Activated CD8-positive, alpha-beta memory T cell treated with anti-CD3 and anti-CD28 coated beads, Interleukin-2, amount 50 U/mL, for 1 hour (primary cell): ENCODE data around the gene CRABP1.
"Not testable (repeated sequence)": the region's sequence is repeated elsewhere in the genome, so short reads cannot be mapped to it uniquely, and the experiment has no call there.

Source experiments
- DNase-seq: peaks from one replicate; pipeline ENCODE4 v3.0.0-alpha.2; 2020; ENCODE audit errors: extremely low read depth

The CRABP1 gene

DNA sequence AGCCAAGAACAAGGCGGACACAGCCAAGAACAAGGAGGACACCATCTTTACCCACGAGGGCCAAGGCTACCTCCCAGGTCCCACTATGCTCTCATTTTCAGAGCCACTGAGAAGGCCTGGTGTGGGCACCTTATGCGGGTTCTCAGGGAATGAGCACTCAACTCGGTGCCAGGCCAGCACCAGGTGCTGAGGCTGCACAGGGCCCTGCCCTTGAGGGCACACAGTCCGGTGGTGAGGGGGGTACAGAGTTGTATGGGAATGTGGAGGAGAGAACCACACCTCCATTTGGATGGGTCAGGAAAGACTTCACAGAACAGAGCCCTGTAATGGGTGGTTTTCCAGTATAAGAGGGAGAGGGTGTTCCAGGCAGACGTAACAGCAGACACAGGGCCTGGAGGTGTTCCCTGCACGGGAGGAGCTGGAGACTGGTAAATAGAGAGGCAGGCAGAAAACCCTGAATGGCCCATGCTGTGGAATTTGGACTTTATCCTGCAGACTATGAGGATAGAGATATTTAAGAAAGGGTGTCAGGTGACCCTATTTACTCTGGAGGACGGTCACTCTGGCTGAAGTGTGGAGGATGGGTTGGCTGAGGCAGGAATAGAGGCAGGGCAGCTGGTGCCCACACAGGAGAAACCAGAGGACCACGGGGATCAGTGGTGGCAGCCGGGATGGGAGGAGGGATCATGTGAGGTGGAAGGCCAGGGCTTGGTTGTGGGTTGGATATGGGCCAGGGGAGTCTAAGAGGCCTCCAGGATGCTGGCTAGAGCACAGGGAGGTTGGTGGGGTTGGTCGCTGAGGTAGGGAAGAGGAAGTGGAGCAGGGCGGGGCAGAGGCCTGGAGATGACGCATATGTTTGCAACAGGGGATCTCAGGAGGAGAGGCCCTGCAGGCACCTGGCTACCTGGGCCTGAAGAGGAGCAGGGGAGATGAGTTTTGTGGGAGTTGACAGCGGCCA is 34.6 kb downstream of the CRABP1 start:
- DNase-seq, result no peak

DNA sequence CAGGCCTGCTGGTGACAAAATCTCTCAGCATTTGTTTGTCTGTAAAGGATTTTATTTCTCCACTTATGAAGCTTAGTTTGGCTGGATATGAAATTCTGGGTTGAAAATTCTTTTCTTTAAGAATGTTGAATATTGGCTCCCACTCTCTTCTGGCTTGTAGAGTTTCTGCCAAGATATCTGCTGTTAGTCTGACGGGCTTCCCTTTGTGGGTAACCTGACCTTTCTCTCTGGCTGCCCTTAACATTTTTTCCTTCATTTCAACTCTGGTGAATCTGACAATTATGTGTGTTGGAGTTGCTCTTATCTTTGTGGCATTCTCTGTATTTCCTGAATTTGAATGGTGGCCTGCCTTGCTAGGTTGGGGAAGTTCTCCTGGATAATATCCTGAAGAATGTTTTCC is 40.0 kb downstream of the CRABP1 start:
- not testable (repeated sequence) for DNase-seq

DNA sequence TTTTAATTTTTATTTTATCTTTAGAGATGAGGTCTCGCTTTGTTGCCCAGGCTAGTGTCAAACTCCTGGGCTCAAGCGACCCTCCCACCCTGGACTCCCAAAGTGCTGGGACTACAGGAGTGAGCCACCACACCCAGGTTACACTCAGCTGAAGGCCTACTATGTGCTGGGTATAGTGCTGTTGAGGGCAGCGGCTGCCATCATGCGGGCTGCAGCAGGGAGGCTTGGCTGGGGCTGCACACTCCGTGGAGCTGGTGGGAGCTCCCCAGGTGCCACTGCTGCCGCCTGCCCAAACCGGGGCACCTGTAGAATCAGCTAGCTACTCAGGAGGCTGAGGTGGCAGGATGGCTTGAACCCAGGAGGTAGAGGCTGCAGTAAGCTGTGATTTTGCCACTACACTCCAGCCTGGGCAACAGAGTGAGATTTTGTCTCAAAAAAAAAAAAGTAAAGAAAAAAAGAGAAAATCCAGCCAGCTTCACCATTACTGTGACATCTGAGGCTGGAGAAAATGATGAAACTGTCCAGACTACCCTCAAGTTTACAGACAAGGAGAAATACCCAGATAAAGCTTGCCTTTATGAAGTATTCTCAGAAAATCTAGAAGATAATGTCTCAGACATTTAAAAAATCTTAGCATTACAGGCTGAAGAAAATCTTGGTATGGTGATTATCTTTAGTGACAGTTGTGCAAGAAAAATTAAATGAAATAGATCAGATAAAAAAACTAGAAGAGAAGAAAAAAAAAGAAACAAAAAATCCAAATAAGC is 42.1 kb downstream of the CRABP1 start:
- DNase-seq, result no peak

DNA sequence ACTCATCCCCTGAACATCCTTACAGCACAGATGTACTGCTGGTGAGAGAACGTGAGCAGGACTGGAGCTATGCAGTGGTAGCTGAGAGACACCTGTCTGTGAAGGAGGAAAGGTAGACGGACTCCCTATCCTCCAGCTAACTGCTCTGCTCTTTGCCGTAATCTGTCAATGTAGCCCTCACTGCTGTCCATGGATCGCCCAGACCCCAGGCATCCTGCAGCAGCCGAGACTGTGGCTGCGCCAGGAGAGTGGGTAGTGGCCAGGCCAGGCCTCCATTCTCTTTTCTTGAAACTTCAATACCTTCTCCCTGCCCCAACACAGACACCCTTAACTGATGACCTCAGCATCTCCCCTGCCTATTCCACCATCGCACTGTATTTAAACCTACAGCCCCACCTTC is 44.5 kb downstream of the CRABP1 start:
- DNase-seq, result no peak

DNA sequence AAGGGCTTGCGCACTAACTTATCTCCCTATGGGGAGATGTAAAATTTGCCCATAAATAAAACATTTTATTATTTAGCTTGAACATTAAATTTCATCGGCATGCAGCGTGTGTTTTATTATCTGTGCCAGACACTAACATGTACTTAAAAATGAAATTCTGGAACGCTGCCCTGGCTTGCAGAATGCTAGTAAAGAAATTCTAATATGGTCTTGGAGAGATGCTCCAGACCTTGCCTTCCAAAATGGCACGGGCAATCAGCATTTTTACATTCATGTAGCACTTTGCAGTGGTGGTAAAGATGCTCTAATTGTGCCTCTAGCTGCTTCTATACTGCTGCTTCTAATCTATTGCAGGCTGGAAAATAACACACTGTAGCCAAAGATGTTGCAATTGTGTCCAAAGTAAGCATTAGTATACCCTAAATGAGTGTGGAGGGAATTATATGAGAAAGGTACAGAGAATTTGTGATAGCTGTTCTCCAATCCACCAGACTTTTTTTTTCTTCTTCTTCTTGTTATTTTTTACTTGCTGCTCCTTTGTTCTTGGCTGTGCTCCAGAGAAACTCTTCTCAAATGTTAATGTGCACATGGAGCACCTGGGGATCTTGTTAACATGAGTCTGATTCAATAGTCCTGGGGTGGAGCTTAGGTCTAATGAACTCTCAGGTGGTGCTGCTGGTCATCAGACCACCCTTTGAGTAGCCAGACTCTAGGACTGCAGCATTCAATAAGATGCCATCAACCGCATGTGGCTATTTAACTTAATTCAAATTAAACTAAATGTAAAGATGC is 47.3 kb downstream of the CRABP1 start:
- no peak for DNase-seq

DNA sequence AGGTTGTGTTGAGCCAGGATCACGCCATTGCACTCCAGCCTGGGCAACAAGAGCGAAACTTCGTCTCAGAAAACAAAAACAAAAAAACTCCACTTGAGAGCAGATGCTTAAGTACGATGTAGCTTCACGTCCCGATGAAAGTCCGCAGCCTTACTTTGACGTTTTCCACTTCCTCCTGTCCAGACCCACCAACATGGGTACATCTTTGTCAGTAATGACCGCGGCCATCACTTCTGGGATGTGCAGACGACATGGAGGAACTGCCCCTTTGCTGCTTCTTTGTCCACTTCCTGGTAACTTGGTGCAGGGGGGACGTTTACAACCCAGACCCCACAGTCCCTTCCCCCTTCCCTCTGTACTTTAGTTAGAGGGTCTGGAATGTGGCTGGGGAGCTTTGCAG is 48.7 kb downstream of the CRABP1 start:
- DNase-seq, result no peak

DNA sequence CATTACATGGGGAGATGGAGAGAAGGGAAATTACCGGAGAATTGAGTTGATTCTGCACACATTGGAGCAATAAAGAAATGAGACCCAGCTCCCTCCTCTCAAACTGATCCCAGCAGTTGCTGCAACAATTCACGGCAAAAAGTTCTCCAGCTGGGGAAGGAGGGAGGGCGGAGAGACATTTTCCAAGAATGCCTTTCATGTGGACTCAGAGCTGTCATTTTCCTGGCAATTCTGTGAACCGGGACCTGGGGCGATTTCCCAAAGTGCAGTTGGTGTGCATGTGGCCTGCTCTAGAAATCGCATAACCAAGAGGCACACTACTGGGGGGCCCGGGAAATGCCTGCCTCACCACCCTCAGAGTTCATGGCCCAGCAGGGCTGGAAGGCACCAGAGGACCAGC is 49.2 kb downstream of the CRABP1 start:
- DNase-seq, result no peak

DNA sequence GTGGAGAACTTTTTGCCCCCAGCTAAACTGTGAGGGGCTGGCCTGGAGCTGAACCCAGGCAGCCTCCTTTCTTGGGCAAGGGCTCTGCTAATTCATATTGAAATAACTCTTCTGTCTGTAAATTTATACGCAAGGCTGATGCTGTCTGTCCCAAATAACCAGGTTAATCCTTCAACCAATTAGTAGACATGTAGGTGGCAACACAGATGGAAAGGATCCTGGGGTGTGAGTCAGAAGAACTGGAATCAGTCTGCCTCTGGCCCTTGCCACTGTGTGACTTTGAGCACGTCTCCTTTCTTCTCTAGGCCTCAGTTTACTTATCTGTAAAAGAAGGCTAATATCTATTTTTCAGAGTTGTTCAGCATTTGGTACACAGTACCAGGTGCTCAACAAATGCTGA is 49.6 kb downstream of the CRABP1 start:
- DNase-seq, result no peak

DNA sequence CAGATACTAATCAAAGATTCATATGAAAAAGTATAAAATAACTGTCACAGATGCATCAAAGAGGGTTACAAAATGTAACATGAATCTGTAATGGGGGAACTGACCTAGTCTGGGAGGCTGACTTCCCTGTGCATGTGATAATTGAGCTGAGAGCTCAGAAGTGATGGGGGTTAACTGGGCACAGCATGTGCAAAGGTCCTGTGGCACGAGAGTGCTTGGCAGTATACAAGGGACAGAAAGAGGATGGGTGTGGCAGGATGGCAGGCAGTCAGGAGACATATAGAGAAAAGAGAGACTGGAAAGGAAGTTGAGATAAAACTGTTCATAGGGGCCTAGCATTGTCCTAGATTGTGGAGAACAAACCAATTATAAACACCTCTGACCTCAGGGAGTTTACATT is 50.1 kb downstream of the CRABP1 start:
- DNase-seq, result no peak

DNA sequence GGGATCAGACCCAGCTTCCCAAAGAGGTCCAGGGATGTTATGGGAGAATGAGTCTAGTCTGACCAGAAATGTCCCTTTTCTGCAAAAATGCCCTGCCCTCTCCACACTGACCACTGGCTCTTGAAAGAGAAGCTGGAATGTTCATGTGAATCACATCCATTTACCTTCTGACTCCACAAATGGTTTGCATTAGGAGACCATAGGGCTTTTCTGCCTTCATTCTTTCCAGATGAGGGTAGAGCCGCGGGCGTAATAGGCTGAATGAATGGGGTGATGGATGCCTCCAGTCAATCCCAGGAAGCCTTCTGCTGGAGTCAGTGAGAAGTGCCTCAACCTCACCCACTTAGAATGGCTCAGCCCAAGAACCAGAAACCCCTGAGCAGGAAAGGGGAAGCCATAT is 50.7 kb downstream of the CRABP1 start:
- no peak for DNase-seq

DNA sequence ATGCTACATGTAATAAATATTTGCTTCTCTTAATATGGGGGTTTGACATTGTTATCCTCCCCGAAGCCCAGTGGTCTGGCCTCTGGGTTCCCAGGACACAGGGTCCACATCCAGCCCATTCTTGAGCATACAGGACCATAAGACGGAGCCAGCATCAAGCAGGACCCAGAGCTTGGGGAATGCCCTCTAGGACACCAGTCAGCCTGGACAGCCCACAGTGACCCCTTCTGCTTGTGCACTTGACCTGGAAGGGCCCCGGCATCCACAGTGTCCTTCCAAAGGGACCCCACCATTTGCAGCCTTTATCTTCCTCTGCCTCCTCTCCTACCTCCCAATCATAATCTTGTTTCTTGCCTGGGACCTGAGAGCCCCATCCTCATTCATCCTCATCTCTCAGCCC is 51.6 kb downstream of the CRABP1 start:
- no peak for DNase-seq

DNA sequence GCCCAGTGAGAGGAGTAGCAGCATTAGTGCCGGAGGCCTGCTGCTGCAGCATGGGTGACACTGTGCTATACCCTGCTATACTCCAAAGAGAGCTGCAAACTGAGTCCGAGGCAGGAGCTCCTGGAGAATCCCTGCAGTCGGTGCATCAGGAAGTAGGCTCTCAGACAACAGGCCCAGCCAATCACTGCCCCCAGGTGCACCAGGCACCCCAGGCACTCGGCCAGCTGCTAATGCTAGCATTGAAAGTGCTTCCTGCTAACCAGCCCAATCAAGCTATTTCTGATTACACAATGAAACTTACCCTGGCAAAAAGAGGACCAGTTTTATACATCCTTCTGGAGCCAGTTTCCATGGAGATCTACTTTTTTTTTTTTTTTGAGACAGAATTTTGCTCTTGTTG is 52.3 kb downstream of the CRABP1 start:
- DNase-seq, result no peak

DNA sequence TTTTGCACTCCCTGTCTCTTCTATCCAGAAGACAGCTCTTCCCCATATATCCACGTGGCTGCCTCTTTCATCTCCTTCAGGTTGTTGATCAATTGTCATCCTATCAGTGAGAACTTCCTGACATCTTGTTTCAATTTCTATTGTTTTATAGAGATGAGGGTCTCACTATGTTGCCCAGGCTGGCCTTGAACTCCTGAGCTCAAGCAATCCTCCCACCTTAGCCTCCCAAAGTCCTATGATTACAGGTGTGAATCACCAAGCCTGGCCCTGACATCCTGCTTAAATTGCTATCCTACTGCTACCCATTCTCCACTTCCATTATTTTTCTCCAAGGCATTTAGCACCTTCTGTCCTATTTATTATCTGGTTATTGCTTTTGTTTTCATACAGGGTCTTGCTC is 53.0 kb downstream of the CRABP1 start:
- DNase-seq, result no peak

DNA sequence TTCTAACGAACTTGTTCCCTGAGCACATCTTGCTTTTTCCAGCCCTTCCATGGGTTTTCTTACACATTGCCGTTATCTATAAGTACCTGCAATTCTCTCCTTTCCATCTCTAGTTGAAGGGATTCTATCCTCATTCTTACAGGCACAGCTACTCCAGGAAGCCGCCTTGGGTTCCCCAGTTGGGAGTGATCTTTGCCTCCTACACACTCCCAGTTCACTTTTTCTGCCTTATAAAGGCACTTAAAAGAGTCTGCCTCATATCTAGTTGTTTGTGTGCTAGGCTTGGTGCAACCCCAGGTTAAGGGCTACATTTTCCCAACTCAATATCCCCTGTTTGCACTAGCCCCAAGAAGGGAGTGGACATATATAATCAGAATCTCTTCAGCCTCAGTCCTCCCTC is 53.9 kb downstream of the CRABP1 start:
- no peak for DNase-seq

DNA sequence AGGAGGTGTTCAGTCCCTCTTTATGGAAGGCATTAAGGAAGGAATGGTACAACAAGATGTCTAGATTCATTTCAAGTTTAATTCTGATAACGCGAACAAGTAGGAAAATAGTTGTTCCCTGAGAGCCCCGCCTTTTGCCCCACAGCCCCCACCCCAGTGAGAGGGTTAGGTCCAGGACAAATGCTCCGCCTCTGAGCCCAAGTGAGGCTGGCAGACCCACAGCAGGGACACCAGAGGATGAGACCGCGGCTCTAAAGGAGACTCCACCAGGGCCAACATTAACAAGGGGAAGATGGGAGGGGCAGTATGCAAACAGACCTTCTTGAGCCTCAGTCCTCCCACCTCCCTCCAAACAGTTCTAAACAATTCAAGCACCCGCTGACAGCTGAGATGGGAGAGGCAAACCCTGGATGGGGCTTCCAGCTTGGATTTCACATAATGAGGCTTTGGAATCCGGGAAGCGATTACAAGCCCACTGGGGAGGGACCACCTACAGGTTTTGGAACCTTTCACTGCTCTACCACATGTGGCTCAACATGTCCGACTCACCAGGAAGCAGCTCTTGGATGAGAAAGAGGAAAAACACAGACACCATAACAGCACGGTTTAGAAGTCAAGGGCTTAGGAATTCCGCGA is 54.9 kb downstream of the CRABP1 start:
- DNase-seq, result no peak

DNA sequence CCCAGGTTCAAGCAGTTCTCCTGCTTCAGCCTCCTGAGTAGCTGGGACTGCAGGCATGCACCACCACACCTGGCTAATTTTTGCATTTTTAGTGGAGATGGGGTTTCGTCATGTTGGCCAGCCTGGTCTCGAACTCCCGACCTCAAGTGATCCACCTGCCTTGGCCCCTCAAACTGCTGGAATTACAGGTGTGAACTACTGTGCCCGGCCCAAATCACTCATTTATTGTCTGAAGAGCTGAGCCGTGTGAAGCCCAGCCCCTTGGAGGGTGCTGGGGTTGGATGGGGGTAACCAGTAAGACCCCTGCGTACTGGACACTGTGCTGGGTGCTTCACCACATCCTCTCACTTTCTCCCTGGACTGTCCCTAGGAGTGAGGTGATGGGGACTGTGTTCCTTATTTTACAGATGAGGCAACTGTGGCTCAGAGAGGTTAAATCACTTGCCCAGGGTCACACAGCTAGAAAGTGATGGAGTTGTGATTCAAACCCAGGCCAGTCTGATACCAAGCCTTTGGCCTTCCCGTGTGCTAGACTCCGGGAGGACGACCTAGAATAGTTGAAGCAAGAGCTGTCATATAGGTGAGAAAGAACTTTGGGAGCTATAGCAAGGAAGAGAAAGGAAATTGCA is 56.1 kb downstream of the CRABP1 start:
- DNase-seq, result no peak

DNA sequence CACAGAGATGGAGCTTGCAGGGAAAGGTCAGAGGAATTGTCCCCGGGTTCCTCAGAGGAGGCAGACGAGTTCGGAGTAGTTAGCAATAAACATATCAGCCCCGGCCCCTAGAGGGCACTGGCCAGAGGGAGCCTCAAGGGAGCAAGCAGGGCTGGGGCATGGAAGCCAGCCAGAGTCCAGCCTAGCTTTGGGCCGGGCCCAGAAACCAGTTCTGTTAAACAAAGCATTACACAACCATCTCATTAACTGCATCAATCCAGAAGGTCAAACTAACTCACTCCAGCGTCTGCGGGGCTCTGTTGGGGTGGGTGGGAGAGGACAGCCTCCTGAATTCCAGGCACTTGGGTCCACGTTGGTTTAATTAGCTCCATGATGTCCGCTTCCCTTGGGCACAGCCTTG is 56.8 kb downstream of the CRABP1 start:
- no peak for DNase-seq

DNA sequence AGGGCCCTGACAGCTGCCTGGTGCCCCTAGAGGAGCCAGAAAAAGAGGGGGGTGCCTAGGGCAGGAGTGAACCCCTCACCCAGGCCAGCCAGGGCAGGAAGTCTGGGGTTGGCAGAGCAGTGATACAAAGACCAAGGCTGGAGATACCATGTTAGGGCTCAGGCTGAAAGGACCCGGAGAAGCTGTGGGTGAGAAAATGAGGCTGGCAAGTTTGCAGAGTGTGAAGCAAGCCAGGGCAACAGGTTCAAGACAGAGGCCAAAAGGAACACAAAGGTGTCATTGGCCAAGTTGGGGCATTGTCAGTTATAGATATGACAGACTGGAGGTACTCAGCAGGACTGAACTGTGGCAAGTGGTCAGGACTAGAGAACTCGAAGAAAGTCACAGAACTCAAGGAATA is 57.2 kb downstream of the CRABP1 start:
- no peak for DNase-seq
